GM11168 (cell line): Measurements from ENCODE around the gene GBP1.
"Not testable (repeated sequence)": the region's sequence is repeated elsewhere in the genome, so short reads cannot be mapped to it uniquely, and the experiment has no call there.

Experiments
- in situ Hi-C: fragments of 300-500 bp; cut with MboI; formaldehyde crosslinking; loops from one replicate; pipeline ENCODE4 v1.12.0; 2022; ENCODE audit warnings: low sequenced_read_pairs; ENCODE audit not compliant: unreplicated experiment

Gene GBP1

DNA sequence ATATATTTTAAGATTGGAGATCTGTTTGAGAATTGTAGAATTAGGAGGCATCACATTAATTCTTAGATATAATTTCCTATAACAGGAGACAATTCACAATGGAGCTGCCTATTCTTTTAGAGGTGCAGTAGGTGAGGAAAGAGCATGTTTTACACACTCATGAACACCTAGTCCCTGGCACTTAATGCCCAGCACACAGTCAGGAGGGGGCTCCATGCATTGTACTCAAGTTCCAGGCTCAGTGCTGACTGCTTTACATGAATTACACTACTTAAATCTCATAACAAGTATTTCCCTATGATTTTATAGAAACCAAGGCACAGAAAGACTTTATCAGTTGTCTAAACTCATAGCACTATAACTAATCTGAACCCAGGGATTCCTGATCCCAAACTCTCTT, 42.0 kb downstream of the GBP1 start:
- in situ Hi-C loops, result no loop called here

DNA sequence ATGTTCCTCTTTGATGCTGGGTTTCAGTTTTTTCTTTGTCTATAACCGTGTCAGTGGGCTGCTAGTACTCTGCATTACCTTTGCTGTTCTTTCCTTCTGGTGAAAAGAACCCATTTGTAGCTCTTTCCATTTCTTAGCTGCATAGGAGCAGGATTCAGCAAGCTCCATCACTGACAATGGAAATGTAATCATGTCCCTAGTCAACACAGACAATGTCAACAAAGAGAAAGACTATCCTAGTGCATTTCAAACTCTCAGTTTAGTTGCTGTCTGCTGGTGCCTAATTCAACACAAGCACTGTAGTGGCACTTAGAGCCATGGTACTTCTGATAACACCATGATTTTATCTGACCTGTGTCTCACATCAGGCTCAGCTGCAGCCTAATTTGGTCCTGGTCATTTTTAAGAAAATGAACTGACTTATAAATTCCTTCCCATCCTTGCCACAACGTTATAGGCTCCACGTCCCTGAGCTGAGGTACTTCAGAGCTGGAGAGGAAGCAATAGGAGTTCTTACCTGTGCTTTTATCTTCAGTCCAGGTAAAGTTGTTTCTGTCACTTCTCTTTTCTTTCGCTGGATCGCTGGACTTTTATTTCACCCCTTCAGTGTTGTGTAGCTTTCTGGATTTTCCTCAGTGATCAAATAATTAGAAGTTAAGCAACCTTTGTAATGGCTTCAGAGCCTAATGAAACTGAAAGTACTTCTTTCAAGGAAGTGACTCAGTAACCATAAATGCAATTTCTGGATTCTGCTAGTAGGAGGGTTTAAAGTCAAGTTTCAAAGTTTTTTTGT, 42.6 kb downstream of the GBP1 start, which contains the start of gene GBP3:
Gene GBP3 (minus strand): TSS at position 700 of the 793 bp plus-strand sequence. CDS start 2,145 bp downstream, outside the sequence.
- in situ Hi-C loops, result no loop called here

DNA sequence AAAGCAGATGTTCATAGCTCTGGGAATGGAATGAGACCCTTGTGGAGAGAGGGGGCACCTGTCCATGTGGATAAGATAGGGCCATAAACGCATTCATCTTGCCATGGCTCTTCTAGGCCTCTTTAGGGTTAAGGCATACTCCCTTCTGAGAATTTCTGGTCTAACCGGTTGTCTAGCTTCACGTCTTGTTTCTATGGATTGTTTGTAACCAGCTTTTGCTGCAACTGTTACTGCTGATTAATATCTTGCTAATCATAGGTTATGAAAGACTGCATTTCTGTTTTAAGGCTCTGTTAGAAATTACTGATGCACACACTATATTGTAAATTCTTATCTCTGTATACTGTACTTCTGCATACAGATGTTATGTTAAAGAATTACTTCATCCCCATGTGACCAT, 46.7 kb downstream of the GBP1 start:
- in situ Hi-C loops, result not testable (repeated sequence)

DNA sequence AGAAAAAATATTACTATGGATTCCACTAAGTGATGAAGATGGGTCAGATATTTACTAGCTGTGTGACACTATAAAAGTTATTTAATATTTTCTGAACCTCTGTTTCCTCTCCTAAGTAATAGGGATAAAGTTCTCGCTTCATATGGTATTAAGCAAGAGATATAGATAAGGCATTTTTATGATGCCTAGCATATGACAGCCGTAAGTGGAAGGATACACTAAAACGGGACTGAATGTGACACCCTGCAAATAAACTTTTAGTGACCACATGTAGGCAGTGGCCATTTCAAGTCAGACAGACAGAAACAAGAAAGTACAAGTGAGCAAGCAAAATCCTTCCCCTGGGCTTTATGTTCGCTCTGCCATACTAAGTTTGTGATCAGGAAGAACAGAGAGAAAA, 56.5 kb downstream of the GBP1 start:
- in situ Hi-C loops, result no loop called here

DNA sequence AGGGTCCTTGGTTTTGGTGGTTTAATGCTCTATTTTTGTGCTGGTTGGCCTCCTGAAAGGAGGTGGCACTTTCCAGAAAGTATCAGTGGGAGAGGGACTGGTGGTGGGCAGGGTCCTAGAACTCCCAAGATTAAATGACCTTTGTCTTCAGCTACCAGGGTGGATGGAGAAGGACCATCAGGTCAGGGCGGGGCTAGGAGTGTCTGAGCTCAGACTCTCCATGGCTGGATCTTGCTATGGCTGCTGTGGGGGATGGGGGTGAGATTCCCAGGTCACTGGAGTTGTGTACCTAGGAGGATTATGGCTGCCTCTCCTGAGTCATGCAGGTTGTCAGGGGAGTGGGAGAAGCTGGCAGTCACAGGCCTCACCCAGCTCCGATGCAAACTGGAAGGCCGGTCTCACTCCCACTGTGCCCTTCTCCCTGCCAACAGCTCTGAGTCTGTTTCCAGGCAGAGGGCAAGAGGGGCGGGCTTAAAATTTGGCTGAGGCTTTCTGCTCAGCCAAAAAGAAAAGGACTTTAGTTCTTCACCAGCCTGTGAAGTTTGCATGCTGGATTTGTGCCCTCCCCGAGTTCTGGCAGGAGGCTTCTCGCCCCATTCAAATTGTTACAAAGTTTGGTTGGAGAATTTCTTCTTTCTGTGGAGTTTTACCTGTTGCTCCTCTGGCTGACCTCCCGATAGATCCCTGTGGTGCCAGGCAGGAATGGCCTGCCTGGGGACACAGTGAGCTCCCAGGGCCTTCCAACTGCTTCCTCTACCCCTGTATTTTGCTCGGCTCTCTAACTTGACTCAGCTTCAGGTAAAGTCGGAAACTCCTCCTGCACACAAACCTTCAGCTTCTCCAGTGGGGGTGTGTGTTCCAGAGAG, 59.5 kb downstream of the GBP1 start:
- in situ Hi-C loops, result no loop called here
